ENCODE results near the gene COIL. TPM values are rescaled to one million over a fixed set of nuclear protein-coding genes. Genes with fewer than 3 reads are reported as not detected.
"Not testable (repeated sequence)": the region's sequence is repeated elsewhere in the genome, so short reads cannot be mapped to it uniquely, and the experiment has no call there.

The COIL gene
- total RNA-seq, 2 experiments from 2014 or later: 16.9 to 19.8 TPM

DNA sequence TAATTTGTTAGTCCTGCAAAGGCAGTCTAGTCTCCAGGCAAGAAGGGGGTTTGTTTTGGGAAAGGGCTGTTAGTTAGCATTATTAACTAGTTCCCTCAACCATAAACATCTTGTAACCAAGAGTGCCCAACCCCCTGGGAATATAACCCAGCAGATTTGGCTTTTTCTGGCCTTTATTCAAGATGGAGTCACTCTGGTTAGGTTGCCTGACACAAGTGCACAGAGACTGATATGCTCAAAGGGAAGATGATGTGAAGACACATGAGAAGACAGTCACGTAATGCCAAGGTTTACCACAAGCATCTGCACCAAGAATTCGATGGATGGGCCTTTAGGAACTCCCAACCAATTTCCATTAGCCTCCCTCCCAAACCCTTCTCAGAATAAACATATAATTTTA, 13.2 kb upstream of the COIL start:
- DNase-seq: no peak
- H3K9me3 Mint-ChIP-seq: no peaks in the 10 kb centered on the region
- peaks cover 26% of the 10 kb centered on the region for H3K27me3 Mint-ChIP-seq
- no peak overlapping the region for H3K27ac Mint-ChIP-seq
- POLR2A ChIA-PET: interaction anchor here (0.6 kb wide), 1 partner anchor 15 kb away, joined by 3 read pairs; no protein-coding TSS in a partner anchor
- no peak overlapping the region for H3K4me3 Mint-ChIP-seq
- CTCF ChIA-PET: interaction anchor here (0.7 to 1.4 kb wide), 2 partner anchors 9 to 11 kb away, joined by 3 read pairs; no protein-coding TSS in a partner anchor
- H3K4me1 Mint-ChIP-seq: peaks cover 19% of the 10 kb centered on the region
- no peaks in the 10 kb centered on the region for H3K36me3 Mint-ChIP-seq (ENCODE audit: low read depth)

DNA sequence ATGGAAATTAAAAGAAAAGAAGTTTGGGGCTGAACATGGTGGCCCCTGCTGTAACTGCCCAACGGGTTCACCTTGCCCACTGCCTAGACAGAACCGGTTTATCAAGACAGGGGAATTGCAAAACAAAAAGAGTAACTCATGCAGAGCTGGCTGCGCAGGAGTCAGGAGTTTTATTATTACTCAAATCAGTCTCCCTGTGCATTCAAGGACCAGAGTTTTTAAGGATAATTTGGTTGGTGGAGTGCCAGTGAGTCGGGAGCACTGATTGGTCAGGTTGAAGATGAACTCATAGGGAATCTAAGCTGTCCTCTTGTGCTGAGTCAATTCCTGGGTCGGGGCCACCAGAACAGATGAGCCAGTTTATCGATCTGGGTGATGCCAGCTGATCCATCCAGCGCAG, 12.7 kb upstream of the COIL start:
- POLR2A ChIA-PET: no interaction called here
- H3K4me1 Mint-ChIP-seq: peaks cover 14% of the 10 kb centered on the region
- H3K4me3 Mint-ChIP-seq: no peak overlapping the region
- no peak for DNase-seq
- CTCF ChIA-PET: interaction anchor here (0.7 to 1.4 kb wide), 3 partner anchors 9 to 13 kb away, joined by 3 read pairs; partner anchors contain the start of gene COIL
- peaks cover 26% of the 10 kb centered on the region for H3K27me3 Mint-ChIP-seq
- H3K9me3 Mint-ChIP-seq: no peaks in the 10 kb centered on the region
- H3K27ac Mint-ChIP-seq: no peak overlapping the region
- no peaks in the 10 kb centered on the region for H3K36me3 Mint-ChIP-seq (ENCODE audit: low read depth)

DNA sequence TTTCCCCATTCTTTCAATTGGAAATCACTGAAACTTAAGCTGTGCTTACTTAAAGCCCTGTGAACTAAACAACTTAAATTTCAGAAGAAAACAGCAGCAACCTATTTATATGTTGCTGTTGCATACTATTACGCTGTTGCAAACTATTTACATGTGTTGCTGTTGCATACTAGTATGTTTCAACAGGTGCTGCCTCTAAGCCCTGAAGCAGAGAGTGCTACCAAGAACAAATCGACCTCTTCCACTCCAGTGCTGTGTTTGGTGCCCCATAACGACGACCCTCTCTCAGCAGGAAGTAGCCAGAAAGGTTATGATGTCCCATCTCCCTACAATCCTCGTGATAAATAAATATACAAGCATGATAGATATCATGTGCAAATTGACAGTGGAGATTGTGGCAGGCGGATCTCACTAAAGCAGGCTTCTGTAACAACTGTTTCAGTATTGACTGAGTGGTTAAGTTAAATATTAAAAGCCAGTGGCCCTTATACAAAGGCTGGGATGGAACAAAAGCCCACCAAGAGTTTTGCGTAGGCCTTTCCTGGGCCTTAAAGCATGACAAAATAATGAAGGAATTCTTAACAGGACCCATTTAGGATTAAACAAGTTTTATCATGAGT, 11.4 kb upstream of the COIL start:
- no peak for DNase-seq
- Mint-ChIP-seq H3K27ac (no peak overlapping the region), H3K4me1 (peaks cover 6% of the 10 kb centered on the region), H3K27me3 (peaks cover 25% of the 10 kb centered on the region), H3K9me3 (no peaks in the 10 kb centered on the region), H3K4me3 (no peak overlapping the region), H3K36me3 (ENCODE audit: low read depth) (no peaks in the 10 kb centered on the region)
- CTCF ChIA-PET: interaction anchor here (1.2 kb wide), 2 partner anchors 9 to 12 kb away, joined by 3 read pairs; partner anchors contain the start of gene COIL
- POLR2A ChIA-PET: no interaction called here

DNA sequence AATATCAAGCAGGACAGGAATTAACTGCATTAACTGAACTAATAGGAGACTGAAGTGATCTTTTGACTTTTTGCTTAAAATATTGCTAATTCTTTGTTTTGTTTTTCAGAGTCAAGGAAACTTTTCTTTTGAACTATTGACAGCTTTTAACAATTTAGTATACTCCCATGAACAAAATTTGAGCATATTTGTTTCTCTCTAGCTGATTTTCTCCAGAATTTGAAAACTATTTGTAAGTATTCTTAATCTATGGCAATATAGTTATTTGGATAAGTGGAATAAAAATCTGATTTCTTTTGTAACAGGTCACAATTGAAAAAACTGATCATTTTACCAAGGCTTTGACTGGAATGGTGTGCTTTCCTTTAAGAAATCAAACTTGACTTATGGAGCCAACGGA, 10.1 kb upstream of the COIL start:
- no peak overlapping the region for H3K4me3 Mint-ChIP-seq
- no peak for DNase-seq
- ChIA-PET CTCF (interaction anchor here (1.2 kb wide), 1 partner anchor 10 kb away, joined by 3 read pairs; the partner anchor contains the start of gene COIL), POLR2A (no interaction called here)
- no peaks in the 10 kb centered on the region for H3K36me3 Mint-ChIP-seq (ENCODE audit: low read depth)
- H3K4me1 Mint-ChIP-seq: no peaks in the 10 kb centered on the region
- H3K27ac Mint-ChIP-seq: no peak overlapping the region
- peaks cover 16% of the 10 kb centered on the region for H3K27me3 Mint-ChIP-seq
- no peaks in the 10 kb centered on the region for H3K9me3 Mint-ChIP-seq

DNA sequence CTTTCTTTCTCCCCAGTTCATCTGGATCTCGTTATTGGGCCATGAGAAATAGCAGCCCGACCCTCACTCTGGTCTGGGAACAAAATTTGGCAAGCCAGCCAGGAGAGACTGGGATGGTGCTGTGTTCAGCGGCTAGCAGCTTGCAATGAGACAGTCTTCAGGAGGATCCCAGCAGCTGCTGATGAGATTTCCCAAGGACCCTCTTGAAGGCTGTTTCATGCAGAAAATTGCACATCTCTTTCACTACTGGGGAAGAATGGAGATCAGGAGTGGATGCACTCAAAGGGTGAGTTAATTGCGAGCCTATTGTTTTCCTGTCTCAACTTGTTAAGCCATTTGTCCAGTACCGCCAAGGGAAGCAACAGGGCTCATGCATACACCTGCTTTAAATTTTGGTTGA, 5.5 kb upstream of the COIL start:
- H3K9me3 Mint-ChIP-seq: no peaks in the 10 kb centered on the region
- no peak for DNase-seq
- ChIA-PET CTCF (no interaction called here), POLR2A (no interaction called here)
- peaks cover 4% of the 10 kb centered on the region for H3K27me3 Mint-ChIP-seq
- H3K4me1 Mint-ChIP-seq: peaks cover 6% of the 10 kb centered on the region
- no peak overlapping the region for H3K4me3 Mint-ChIP-seq
- no peaks in the 10 kb centered on the region for H3K36me3 Mint-ChIP-seq (ENCODE audit: low read depth)
- no peak overlapping the region for H3K27ac Mint-ChIP-seq

DNA sequence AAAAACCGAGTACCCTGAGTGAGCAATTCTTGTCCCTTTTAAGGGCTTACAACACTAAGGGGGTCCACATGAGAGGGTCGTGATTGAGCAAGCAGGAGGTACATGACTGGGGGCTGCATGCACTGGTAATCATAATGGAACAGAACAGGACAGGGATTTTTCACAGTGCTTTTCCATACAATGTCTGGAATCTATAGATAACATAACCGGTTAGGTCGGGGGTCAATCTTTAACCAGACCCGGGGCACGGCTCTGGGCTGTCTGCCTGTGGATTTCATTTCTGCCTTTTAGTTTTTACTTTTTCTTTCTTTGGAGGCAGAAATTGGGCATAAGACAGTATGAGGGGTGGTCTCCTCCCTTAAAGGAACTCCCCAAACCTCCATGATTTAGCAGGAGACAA, 4.8 kb upstream of the COIL start:
- CTCF ChIA-PET: interaction anchor here (1.3 to 1.5 kb wide), 2 partner anchors 8 to 146 kb away, joined by 3 read pairs; no protein-coding TSS in a partner anchor
- peaks cover 11% of the 10 kb centered on the region for H3K4me1 Mint-ChIP-seq
- H3K9me3 Mint-ChIP-seq; H3K27ac Mint-ChIP-seq; H3K4me3 Mint-ChIP-seq; POLR2A ChIA-PET; DNase-seq; H3K36me3 Mint-ChIP-seq (ENCODE audit: low read depth); H3K27me3 Mint-ChIP-seq: not testable (repeated sequence)

DNA sequence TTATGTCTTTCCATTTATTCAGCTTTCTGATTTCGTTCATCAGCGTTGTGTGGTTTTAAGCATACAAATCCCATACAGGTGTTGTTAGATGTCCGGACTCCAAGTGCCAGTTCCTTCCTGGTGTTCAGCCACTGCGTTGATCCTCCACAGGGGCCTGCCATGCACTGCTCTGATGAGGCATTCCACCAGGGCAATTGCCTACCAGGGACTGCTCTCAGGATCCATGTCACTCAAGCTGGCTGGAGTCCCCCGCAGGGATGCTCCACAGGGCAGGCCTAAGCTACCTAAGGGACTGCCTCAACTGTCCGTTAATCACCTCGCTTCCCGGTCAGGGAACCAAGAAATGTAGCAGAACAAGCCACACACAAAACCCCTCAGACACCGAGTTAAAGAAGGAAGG, 4.4 kb upstream of the COIL start:
- POLR2A ChIA-PET: not testable (repeated sequence)

DNA sequence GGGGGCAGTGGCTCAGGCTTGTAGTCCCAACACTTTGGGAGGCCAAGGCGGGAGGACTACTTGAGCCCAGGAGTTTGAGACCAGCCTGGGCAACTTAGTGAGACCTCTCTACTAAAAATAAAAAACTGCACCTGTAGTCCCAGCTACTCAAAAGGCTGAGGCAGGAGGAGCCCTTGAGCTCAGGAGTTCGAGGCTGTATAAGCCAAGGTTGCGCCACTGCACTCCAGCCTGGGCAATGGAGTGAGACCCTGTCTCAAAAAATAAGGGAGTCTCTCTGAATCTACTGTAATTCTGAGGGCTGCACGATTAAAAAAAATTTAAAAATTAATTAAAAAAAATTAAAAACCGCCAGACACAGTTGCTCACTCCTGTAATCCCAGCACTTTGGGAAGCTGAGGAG, 3.9 kb downstream of the COIL start:
- DNase-seq: no peak
- ChIA-PET CTCF (no interaction called here), POLR2A (no interaction called here)
- Mint-ChIP-seq H3K9me3 (no peaks in the 10 kb centered on the region), H3K4me1 (peaks cover 26% of the 10 kb centered on the region), H3K27me3 (no peaks in the 10 kb centered on the region), H3K4me3 (no peak overlapping the region), H3K27ac (no peak overlapping the region), H3K36me3 (ENCODE audit: low read depth) (no peaks in the 10 kb centered on the region)

More for the DNA sequence above, 4.4 kb upstream of the COIL start:
- CTCF ChIA-PET: interaction anchor here (1.3 to 1.5 kb wide), 2 partner anchors 9 to 145 kb away, joined by 3 read pairs; no protein-coding TSS in a partner anchor
- not testable (repeated sequence) for H3K27me3 Mint-ChIP-seq; H3K9me3 Mint-ChIP-seq; H3K36me3 Mint-ChIP-seq (ENCODE audit: low read depth); DNase-seq; H3K27ac Mint-ChIP-seq; H3K4me3 Mint-ChIP-seq
- H3K4me1 Mint-ChIP-seq: peaks cover 11% of the 10 kb centered on the region

DNA sequence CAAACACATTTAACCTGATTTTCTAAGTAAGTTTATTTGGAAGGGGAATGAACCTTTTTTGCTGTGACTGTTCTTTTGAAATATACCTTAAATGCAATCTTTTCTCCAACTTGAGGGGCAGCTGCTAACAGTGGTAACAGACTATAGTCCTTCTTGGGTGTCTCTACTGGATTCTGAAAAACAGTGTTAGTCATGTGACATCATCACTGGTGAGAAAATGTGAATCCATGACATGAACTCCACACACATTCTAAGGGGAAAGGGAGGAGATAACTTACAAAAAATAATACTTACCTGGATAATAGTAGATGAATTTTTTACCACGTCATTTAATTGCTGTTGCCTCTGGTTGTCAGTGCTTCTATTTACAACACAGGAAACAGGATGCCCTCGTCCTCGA, 11.3 kb downstream of the COIL start:
- Mint-ChIP-seq H3K27me3 (no peaks in the 10 kb centered on the region), H3K9me3 (no peaks in the 10 kb centered on the region), H3K4me3 (no peak overlapping the region), H3K4me1 (peaks cover 18% of the 10 kb centered on the region), H3K27ac (no peak overlapping the region), H3K36me3 (ENCODE audit: low read depth) (peaks cover 24% of the 10 kb centered on the region)
- no peak for DNase-seq
- CTCF ChIA-PET: no interaction called here
- POLR2A ChIA-PET: no interaction called here

DNA sequence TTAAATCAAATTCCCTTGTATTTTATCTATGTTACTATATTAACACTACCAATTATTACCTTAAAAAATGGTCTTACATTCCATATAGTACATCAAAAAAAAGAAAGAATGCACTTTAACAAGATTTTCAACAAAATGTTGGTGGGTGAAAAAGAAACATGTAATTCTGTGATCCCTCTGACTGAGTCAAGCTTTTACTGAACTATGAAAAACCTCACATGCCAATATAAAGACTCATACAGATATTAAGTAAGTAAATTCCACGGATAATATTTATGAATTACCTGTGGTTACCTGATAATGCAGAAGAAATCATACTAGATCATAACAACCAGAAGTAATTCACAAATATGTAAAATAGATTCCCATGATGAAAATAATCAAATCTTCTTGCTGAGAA, 12.4 kb downstream of the COIL start:
- no peaks in the 10 kb centered on the region for H3K9me3 Mint-ChIP-seq
- H3K4me3 Mint-ChIP-seq: no peak overlapping the region
- peaks cover 24% of the 10 kb centered on the region for H3K36me3 Mint-ChIP-seq (ENCODE audit: low read depth)
- no peak overlapping the region for H3K27ac Mint-ChIP-seq
- CTCF ChIA-PET: interaction anchor here (0.6 kb wide), 1 partner anchor 537 kb away, joined by 3 read pairs; no protein-coding TSS in a partner anchor
- POLR2A ChIA-PET: no interaction called here
- DNase-seq: no peak
- no peaks in the 10 kb centered on the region for H3K27me3 Mint-ChIP-seq
- H3K4me1 Mint-ChIP-seq: peaks cover 16% of the 10 kb centered on the region

DNA sequence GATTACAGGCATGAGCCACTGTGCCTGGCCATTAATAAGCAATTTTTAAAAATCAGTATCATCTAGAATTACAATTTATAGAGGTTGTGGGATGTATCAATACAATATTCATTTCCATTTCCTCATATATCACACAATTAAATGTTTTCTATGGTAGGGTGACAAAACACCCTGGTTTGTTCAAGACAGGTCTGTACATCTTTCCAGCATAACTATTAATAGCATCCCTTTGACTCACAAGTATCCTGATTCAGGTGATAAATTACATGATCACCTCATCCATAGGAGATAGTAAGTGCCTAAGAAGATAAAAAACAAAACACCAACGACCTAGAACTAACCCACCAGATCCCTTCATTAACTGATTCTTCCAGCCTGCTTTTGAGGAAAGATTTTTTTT, 13.1 kb downstream of the COIL start:
- Mint-ChIP-seq H3K27me3 (no peaks in the 10 kb centered on the region), H3K36me3 (ENCODE audit: low read depth) (peaks cover 24% of the 10 kb centered on the region), H3K4me1 (peaks cover 15% of the 10 kb centered on the region), H3K27ac (no peak overlapping the region), H3K4me3 (no peak overlapping the region), H3K9me3 (no peaks in the 10 kb centered on the region)
- CTCF ChIA-PET: interaction anchor here (0.6 to 0.7 kb wide), 2 partner anchors 250 to 538 kb away, joined by 3 read pairs; no protein-coding TSS in a partner anchor
- DNase-seq: no peak
- POLR2A ChIA-PET: no interaction called here

DNA sequence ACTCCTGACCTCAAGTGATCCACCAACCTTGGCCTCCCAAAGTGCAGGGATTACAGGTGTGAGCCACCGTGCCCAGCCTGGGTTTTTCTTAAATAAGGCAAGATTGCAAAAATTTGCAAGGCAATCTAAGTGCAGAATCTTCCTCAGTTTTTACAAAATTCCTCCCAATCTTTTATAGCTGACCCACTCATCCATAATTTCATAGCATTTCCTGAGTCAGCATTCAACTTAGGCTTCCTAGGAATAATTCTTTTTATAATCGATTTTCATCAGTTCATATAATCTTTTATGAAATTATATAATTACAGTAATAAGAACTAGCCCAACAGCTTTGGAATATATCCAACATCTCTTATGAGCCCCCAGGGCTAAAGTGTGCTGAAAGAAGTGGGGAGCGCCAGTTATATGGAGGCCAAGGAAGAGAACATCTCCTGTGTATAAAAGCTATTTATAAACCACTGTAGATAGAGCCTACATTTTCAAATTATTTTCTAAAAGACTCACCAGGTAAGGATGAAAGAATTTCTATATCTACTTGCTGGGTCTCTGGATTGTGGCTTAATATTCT, 14.8 kb downstream of the COIL start:
- Mint-ChIP-seq H3K36me3 (ENCODE audit: low read depth) (peaks cover 34% of the 10 kb centered on the region), H3K4me1 (peaks cover 14% of the 10 kb centered on the region), H3K27me3 (no peaks in the 10 kb centered on the region), H3K9me3 (no peaks in the 10 kb centered on the region), H3K4me3 (no peak overlapping the region), H3K27ac (no peak overlapping the region)
- no peak for DNase-seq
- ChIA-PET CTCF (interaction anchor here (0.6 to 1.6 kb wide), 2 partner anchors 15 to 87 kb away, joined by 3 to 7 read pairs; partner anchors contain the start of gene COIL), POLR2A (no interaction called here)

DNA sequence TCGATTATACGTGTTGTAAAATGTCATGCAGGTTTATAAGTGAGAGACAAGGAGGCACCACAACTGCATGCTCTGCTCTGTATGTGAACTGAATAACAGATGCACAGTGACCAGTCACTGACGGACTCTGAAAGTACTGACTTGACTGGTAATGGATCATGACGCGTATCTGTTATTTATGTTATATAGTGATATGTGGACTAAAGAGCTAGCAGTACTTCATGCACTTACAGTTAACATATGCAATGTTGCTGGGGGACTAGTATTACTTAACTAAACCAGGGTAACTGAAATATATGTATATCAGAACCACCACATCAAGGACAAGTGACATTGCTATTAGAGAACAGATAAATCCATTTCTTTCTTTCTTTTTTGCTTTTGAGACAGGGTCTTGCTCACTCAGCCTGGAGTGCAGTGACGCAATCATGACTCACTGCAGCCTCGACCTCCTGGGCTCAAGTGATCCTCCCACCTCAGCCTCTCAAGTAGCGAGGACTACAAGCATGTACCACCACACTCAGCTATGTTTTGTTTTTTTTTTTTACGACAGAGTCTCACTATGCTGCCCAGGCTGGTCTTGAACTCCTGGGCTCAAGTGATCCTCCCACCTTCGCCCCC, 17.2 kb downstream of the COIL start:
- H3K36me3 Mint-ChIP-seq (ENCODE audit: low read depth): peaks cover 29% of the 10 kb centered on the region
- DNase-seq: no peak

More for the DNA sequence above, 17.2 kb downstream of the COIL start:
- POLR2A ChIA-PET: no interaction called here
- peaks cover 4% of the 10 kb centered on the region for H3K4me1 Mint-ChIP-seq
- CTCF ChIA-PET: interaction anchor here (1.2 kb wide), 1 partner anchor 10 kb away, joined by 3 read pairs; no protein-coding TSS in a partner anchor
- H3K4me3 Mint-ChIP-seq: no peak overlapping the region
- no peak overlapping the region for H3K27ac Mint-ChIP-seq
- no peaks in the 10 kb centered on the region for H3K9me3 Mint-ChIP-seq
- no peaks in the 10 kb centered on the region for H3K27me3 Mint-ChIP-seq
